Middle frontal gyrus (tissue), 1 donor: ENCODE data around the gene ECHDC3.

Experiments used
- DNase-seq: peaks from one replicate; pipeline ENCODE4 v3.0.0-alpha.2; 2015; ENCODE audit warnings: low spot score; ENCODE audit errors: extremely low spot score

ECHDC3 gene

GRCh38 chr10:11810313-11810766 is 68.2 kb downstream of the ECHDC3 start:
- DNase-seq: no peak

- DNase-seq: no peak
Measured at GRCh38 chr10:11810973-11811372, 68.8 kb downstream of the ECHDC3 start.

- DNase-seq: no peak
Measured at GRCh38 chr10:11813177-11813576, 71.0 kb downstream of the ECHDC3 start.
